MM.1S (cell line): ENCODE data around the gene RPTOR.

Experiments used
- CTCF ChIP-seq: fragments of 300-600 bp; sonication (generic); IDR thresholded peaks from 2 replicates; pipeline ENCODE4 v1.5.1; 2016; ENCODE audit warnings: antibody characterized with exemption, low read length, mixed read lengths
- EZH2 ChIP-seq: fragments of 300-600 bp; sonication (generic); optimal IDR thresholded peaks from 2 replicates; pipeline ENCODE3; 2017; ENCODE audit warnings: low read depth, mild to moderate bottlenecking, antibody characterized with exemption, low read length, mixed read lengths

GRCh38 chr17:80908776-80909175 lies 364.1 kb downstream of the RPTOR start:
- TF ChIP-seq CTCF (no peak), EZH2 (no peak)
